ENCODE results near the gene PPP1R3G.

DNA sequence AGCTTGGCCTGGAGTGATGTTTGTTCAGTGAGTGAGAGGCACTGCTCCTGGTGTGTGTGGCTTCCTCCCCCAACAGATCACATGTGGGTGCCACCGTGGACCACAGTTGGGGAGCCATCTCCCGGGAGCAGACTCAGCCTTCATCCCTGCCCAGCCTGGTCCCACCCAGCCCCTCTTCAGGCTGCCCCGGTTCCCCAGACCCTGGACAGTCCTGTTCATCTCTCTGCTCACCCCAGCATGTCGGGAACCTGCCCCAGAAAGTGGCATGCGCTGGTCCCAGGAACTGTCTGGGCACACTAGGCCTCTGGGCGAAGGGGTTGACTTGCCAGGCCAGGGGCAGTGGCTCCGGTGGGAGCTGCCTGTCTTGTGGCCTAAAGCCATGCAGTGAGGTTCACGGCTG lies 21.5 kb upstream of the PPP1R3G start:
- TF ChIP-seq, protein P1, sequence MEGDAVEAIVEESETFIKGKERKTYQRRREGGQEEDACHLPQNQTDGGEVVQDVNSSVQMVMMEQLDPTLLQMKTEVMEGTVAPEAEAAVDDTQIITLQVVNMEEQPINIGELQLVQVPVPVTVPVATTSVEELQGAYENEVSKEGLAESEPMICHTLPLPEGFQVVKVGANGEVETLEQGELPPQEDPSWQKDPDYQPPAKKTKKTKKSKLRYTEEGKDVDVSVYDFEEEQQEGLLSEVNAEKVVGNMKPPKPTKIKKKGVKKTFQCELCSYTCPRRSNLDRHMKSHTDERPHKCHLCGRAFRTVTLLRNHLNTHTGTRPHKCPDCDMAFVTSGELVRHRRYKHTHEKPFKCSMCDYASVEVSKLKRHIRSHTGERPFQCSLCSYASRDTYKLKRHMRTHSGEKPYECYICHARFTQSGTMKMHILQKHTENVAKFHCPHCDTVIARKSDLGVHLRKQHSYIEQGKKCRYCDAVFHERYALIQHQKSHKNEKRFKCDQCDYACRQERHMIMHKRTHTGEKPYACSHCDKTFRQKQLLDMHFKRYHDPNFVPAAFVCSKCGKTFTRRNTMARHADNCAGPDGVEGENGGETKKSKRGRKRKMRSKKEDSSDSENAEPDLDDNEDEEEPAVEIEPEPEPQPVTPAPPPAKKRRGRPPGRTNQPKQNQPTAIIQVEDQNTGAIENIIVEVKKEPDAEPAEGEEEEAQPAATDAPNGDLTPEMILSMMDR (conservative IDR thresholded peaks at IDR 0.05 in 1 of 2, IDR thresholded peaks at IDR 0.05 in 1 of 2; ENCODE audit: extremely low read depth in 1 of 2, insufficient read depth in 1 of 2, low read depth in 1 of 2, low read length in 2 of 2): no peak
- TF ChIP-seq EZH2 (IDR thresholded peaks at IDR 0.05; ENCODE audit: borderline replicate concordance, low read length): no peak
